A673 (cell line): ENCODE results near the gene SDF4. TPM values are rescaled to one million over a fixed set of nuclear protein-coding genes. Genes with fewer than 3 reads are reported as not detected.

ENCODE experiments used
- BruUV-seq: library from RNA; stranded (reverse); fragments of 400-500 nt; replicated peaks from 2 replicates; lab custom pipeline; 2021; lab: Mats Ljungman, UMichigan
- CTCF ChIA-PET: fragments of 300-600 bp; sonication (Branson Sonifier 250); formaldehyde crosslinking; loops from one replicate; lab custom pipeline; 2022; ENCODE audit warnings: antibody characterized with exemption; lab: Charles Lee
- POLR2A ChIA-PET: fragments of 300-600 bp; sonication (Branson Sonifier 250); formaldehyde crosslinking; loops from one replicate; lab custom pipeline; 2022; ENCODE audit warnings: antibody characterized with exemption; ENCODE audit not compliant: low non-redundant PET; lab: Charles Lee
- DNase-seq: peaks from one replicate; pipeline ENCODE4 v3.0.0-alpha.2; 2015; ENCODE audit warnings: low spot score
- H3K27ac ChIP-seq: fragments of 200-600 bp; sonication (generic); 2 replicates; pipeline ENCODE4 v1.5.1; 2016; ENCODE audit warnings: mixed run types, low read depth, mild to moderate bottlenecking, mixed read lengths, antibody characterized with exemption, low read length; ENCODE audit not compliant: poor library complexity, severe bottlenecking
- H3K27me3 ChIP-seq: fragments of 200-600 bp; sonication (generic); replicated peaks from 2 replicates; pipeline ENCODE4 v1.6.1; 2017; ENCODE audit warnings: mixed run types, low read depth, mild to moderate bottlenecking, mixed read lengths, antibody characterized with exemption, low read length; ENCODE audit not compliant: insufficient read depth, poor library complexity
- H3K36me3 ChIP-seq: fragments of 200-600 bp; sonication (generic); 2 replicates; pipeline ENCODE4 v1.6.1; 2016; ENCODE audit warnings: mixed run types, mild to moderate bottlenecking, mixed read lengths, antibody characterized with exemption, low read length; ENCODE audit not compliant: insufficient read depth, poor library complexity, severe bottlenecking
- H3K4me1 ChIP-seq: fragments of 200-600 bp; sonication (generic); 2 replicates; pipeline ENCODE4 v1.6.1; 2017; ENCODE audit warnings: mixed run types, mild to moderate bottlenecking, mixed read lengths, antibody characterized with exemption, low read length; ENCODE audit not compliant: insufficient read depth, poor library complexity, severe bottlenecking
- H3K4me3 ChIP-seq: fragments of 200-600 bp; sonication (generic); 2 replicates; pipeline ENCODE4 v1.5.1; 2016; ENCODE audit warnings: low read depth, mixed run types, mild to moderate bottlenecking, mixed read lengths, low read length; ENCODE audit not compliant: poor library complexity, severe bottlenecking
- H3K9me3 ChIP-seq: fragments of 200-600 bp; sonication (generic); 2 replicates; pipeline ENCODE4 v1.6.1; 2016; ENCODE audit warnings: mixed run types, low read depth, mild to moderate bottlenecking, mixed read lengths, antibody characterized with exemption, low read length; ENCODE audit not compliant: poor library complexity, severe bottlenecking
- EZH2 ChIP-seq: fragments of 200-600 bp; sonication (generic); IDR thresholded peaks from 2 replicates; pipeline ENCODE4 v1.6.1; 2017; ENCODE audit warnings: borderline replicate concordance, low read depth, mild to moderate bottlenecking, mixed read lengths, antibody characterized with exemption, low read length; ENCODE audit not compliant: poor library complexity, severe bottlenecking
- intact Hi-C: fragments of 100-400 bp; cut with micrococcal nuclease; formaldehyde crosslinking; loops from one replicate; pipeline ENCODE4 v1.10.0; 2022; ENCODE audit not compliant: unreplicated experiment
- total RNA-seq: library from RNA; stranded (reverse); gene quantifications from 2 replicates; pipeline ENCODE4 v1.2.3, GENCODE V29; 2021
- TF ChIP-seq, protein P1 (sequence below): fragments of 300-800, 200-600 bp; sonication (generic); conservative IDR thresholded peaks from 2 replicates; pipeline ENCODE4 v1.5.1; 2017; ENCODE audit warnings: low read depth, mild to moderate bottlenecking, antibody characterized with exemption, low read length, moderate library complexity, mixed read lengths

The SDF4 gene
- total RNA-seq, 1 experiment from 2014 or later: 133 TPM

DNA sequence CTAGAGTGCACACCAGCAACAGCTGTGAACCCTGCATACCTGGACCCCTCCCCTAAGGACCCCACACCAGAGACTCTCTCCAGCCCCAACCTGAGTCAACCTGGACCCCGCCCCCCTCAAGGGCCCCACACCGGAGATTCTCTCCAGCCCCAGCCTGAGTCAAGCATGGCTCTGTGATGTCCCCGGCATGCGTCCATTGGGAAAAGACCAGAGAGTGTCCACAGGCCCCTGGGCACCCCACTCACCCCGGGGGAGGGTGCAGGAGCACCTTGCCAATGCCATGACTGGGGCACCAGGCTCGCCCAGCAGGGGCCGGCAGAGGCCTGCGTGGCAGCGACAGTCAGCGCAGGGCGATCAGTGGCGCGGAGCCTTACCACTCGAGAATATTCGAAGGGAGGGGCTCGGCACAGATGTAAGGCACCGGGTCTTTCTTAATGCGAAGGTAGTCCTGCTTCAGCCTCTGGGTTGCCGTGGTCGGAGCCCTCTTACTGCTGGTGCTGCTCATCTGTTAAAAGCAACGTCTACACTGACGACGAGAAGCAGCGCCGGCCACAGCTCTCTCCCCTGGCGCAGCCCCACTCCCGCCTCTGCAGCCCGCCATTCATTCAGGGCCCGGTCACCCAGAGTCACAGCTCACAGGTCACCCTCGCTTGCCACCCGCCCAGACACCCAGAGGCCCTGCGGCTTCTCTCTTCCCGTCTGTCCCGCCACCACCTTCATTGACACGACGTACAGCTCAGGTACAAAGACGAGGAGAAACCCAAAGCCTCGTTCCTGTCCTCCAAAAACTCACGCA lies 35.9 kb upstream of the SDF4 start:
- no peak for DNase-seq
- Histone ChIP-seq H3K27me3 (no peaks in the 10 kb centered on the region), H3K4me1 (peaks cover 5% of the 10 kb centered on the region), H3K36me3 (peaks cover 43% of the 10 kb centered on the region), H3K27ac (no peak overlapping the region), H3K4me3 (no peak overlapping the region), H3K9me3 (no peaks in the 10 kb centered on the region)
- POLR2A ChIA-PET: no interaction called here
- no TSS peak for BruUV-seq
- TF ChIP-seq, protein P1, sequence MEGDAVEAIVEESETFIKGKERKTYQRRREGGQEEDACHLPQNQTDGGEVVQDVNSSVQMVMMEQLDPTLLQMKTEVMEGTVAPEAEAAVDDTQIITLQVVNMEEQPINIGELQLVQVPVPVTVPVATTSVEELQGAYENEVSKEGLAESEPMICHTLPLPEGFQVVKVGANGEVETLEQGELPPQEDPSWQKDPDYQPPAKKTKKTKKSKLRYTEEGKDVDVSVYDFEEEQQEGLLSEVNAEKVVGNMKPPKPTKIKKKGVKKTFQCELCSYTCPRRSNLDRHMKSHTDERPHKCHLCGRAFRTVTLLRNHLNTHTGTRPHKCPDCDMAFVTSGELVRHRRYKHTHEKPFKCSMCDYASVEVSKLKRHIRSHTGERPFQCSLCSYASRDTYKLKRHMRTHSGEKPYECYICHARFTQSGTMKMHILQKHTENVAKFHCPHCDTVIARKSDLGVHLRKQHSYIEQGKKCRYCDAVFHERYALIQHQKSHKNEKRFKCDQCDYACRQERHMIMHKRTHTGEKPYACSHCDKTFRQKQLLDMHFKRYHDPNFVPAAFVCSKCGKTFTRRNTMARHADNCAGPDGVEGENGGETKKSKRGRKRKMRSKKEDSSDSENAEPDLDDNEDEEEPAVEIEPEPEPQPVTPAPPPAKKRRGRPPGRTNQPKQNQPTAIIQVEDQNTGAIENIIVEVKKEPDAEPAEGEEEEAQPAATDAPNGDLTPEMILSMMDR: no peak
- no peak for TF ChIP-seq EZH2
- intact Hi-C loops: no loop called here
- CTCF ChIA-PET: no interaction called here

DNA sequence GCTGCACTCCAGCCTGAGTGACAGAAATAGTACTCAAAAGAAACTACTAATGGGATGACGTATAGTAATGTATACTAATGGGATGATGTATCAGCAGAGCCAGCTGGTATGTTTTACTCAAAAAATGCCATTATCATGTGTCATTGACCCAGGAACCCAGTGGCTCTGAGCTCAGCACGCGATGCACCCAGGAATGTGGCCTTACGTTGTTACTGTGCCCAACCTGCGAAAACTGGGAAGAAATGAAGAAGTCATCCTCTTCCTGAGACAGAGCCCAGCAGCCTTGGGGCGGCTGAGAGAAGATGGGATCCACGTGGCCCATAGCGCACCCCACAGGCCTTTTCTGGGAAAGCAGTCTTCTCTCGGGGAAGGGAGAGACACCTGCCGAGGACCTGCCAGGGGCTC lies 33.1 kb upstream of the SDF4 start:
- peaks cover 51% of the 10 kb centered on the region for H3K36me3 ChIP-seq
- intact Hi-C loops: no loop called here
- TF ChIP-seq, protein P1: peak; percentile 53
- no peak for TF ChIP-seq EZH2
- no peak overlapping the region for H3K27ac ChIP-seq
- H3K4me3 ChIP-seq: no peak overlapping the region
- no peaks in the 10 kb centered on the region for H3K9me3 ChIP-seq
- DNase-seq: peak; percentile 60
- POLR2A ChIA-PET: no interaction called here
- no TSS peak for BruUV-seq
- no peaks in the 10 kb centered on the region for H3K4me1 ChIP-seq
- H3K27me3 ChIP-seq: no peaks in the 10 kb centered on the region
- CTCF ChIA-PET: no interaction called here

DNA sequence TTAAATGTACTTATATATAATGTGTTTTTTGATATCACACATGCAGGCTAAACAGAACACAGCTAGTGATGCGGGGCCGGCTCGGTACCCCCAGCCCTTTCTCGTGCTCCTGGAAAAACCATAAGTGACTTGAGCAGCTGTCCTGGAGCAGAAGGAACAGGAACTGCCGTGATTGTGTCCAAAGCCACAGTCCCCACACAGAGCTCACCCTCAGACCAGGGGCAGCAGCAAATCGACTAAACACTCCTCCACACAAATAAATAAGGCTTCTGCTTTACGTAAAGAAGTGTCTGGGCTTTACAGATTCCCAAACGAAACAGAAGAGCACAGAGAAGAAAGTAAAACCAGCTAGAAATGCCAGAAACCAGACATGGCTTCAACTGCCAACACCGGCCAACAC lies 32.2 kb upstream of the SDF4 start:
- BruUV-seq: no TSS peak
- POLR2A ChIA-PET: no interaction called here
- DNase-seq: no peak
- peaks cover 51% of the 10 kb centered on the region for H3K36me3 ChIP-seq
- no peaks in the 10 kb centered on the region for H3K9me3 ChIP-seq
- CTCF ChIA-PET: interaction anchor here (0.6 kb wide), 1 partner anchor 37 kb away, joined by 6 read pairs; no protein-coding TSS in a partner anchor
- no peak for TF ChIP-seq EZH2
- TF ChIP-seq, protein P1: no peak
- no peaks in the 10 kb centered on the region for H3K4me1 ChIP-seq
- intact Hi-C loops: no loop called here
- no peak overlapping the region for H3K4me3 ChIP-seq
- H3K27ac ChIP-seq: no peak overlapping the region
- H3K27me3 ChIP-seq: no peaks in the 10 kb centered on the region
